ENCODE results near the gene PLCB1. TPM values are rescaled to one million over a fixed set of nuclear protein-coding genes. Genes with fewer than 3 reads are reported as not detected.

The PLCB1 gene
- total RNA-seq, 3 donors from 2014 or later = 7.2 to 50.7 (median 8.8) TPM

DNA sequence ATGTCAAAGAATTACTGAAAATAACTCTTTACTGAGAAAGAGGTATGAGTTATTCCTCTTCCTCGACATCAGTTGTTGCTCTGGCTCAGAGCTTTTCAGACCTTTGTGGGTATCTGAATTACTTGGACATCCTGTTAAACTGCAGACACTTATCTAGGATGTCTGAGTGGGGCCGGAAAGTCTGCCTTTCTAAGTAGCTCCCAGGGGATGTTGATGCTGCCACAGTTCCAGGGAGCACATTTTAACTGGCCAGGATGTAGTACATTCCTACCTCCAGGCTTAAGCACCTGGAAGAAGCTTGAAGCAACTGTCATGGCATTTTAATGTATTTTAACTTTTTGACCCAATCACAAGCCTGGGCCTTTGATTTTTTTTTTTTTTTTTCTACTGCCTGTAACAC lies 671.0 kb downstream of the PLCB1 start:
- no peak for DNase-seq
- H3K4me3 ChIP-seq = no peak overlapping the region

DNA sequence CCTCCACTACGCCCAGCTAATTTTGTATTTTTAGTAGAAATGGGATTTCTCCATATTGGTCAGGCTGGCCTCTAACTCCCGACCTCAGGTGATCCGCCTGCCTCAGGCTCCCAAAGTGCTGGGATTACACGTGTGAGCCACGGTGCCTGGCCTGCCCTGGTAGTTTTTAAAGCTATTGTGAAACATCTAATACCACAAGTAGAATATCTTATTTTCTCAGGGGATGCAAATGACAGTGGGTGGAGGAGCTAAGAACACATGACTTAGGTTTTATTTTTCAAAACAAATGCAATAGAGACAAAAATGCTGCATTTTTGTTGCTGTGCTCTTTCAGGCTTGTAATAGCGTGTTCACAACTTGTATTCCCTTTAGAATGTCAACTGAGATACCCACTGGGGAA lies 671.9 kb downstream of the PLCB1 start:
- no peaks in the 10 kb centered on the region for H3K9me3 ChIP-seq
- DNase-seq (no peak), ATAC-seq (no peak)
- H3K4me1 ChIP-seq (ENCODE audit: low read depth) = no peaks in the 10 kb centered on the region
- H3K4me3 ChIP-seq = no peak overlapping the region
- no peaks in the 10 kb centered on the region for H3K36me3 ChIP-seq (ENCODE audit: low read depth)
- TF ChIP-seq CTCF (IDR thresholded peaks at IDR 0.05) = no peak
- intact Hi-C loops (cut with DNase I, micrococcal nuclease) = no loop called here

More for the DNA sequence above, 671.0 kb downstream of the PLCB1 start:
- intact Hi-C loops (cut with DNase I, micrococcal nuclease) = no loop called here
- Histone ChIP-seq H3K4me1 (ENCODE audit: low read depth) (no peaks in the 10 kb centered on the region), H3K9me3 (no peaks in the 10 kb centered on the region), H3K36me3 (ENCODE audit: low read depth) (no peaks in the 10 kb centered on the region)
- TF ChIP-seq CTCF (IDR thresholded peaks at IDR 0.05) = no peak
- no peak for ATAC-seq

DNA sequence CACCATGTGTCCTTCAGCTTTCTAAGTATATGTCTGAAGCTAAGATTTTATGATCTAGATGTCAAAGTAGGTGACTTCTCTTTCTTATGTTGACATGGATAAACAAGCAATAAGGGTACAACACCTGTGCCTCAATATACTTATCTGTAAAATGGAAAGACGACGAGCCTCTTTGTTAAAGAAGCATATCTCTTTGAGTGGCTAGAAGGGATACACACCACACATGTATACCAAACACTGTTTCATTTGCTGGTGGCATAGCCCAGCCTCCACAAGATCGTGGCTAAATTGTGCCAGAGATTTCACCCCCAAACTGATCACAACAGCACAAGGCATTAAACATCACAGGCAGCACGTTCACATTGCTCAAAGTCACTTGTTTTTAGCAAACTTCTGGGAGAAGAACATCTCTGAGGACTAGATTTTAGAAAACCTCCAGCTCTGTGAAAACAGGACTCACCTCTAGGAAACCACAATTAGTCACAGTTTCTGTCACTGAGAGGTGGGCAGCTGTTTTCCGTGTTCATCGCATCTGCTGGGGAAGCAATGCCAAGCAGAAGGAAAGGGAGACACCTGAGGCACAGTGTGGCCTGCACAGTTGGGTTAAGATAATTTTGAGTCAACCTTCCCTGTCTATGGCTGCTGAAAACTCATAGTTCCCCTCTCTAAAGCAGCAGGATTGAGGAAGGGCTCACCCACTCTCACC lies 673.8 kb downstream of the PLCB1 start:
- ATAC-seq (no peak), DNase-seq (no peak)
- Histone ChIP-seq H3K9me3 (no peaks in the 10 kb centered on the region), H3K4me1 (ENCODE audit: low read depth) (no peaks in the 10 kb centered on the region), H3K36me3 (ENCODE audit: low read depth) (no peaks in the 10 kb centered on the region), H3K4me3 (no peak overlapping the region)
- intact Hi-C loops (cut with DNase I, micrococcal nuclease) = no loop called here
- TF ChIP-seq CTCF (IDR thresholded peaks at IDR 0.05) = no peak

DNA sequence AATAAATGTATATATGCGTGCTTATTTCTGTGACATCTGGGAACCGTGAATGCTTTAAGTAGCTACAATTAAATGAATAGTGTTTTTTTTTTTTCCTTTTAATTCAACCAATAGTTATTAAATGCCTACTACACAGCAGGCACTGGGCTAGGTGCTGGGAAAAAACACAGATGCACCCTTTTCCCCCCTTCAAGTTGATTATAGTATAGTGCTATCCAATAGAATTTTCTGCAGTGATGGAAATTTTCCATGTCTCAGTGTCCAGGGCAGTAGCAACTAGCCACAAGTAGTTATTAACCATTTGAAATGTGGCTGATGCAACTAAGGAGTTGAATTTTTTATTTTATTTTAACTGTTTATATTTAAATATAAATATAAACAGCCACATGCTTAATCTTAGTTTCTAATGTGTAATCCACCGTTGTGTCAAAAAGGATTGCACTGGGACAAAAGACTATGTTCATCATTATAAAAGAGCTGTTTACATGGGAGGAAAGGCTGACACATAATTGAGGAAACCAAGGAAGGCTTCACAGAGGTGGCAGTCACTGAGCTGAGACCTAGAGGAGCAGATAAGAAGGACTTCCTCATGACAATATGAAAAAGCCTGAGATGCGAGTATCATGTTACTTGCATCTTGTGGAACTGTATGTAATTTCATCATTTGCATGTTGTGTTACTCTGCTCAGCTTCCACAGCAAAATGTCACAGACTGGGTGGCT lies 675.6 kb downstream of the PLCB1 start:
- TF ChIP-seq CTCF (IDR thresholded peaks at IDR 0.05) = no peak
- ATAC-seq (no peak), DNase-seq (no peak)
- H3K9me3 ChIP-seq = no peaks in the 10 kb centered on the region
- H3K4me3 ChIP-seq = no peak overlapping the region
- no peaks in the 10 kb centered on the region for H3K36me3 ChIP-seq (ENCODE audit: low read depth)
- intact Hi-C loops (cut with DNase I, micrococcal nuclease) = no loop called here
- no peaks in the 10 kb centered on the region for H3K4me1 ChIP-seq (ENCODE audit: low read depth)

DNA sequence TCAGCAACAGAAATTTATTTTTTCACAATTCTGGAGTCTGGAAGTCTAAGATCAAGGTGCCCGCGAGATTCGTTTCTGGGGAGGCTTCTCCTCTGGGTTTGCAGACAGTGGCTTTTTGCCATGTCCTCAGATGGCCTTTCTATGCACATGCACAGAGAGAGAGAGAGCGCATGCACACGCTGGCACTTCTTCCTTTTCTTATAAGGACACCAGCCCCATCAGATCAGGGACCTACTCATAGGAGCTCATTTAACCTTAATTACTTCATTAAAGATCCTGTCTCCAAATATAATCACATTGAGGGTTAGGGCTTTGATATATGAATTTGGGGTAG lies 676.1 kb downstream of the PLCB1 start:
- ATAC-seq (no peak), DNase-seq (peak in 1 of 3 donors; percentile 26)
- Histone ChIP-seq H3K9me3 (no peaks in the 10 kb centered on the region), H3K4me3 (no peak overlapping the region), H3K36me3 (ENCODE audit: low read depth) (no peaks in the 10 kb centered on the region), H3K4me1 (ENCODE audit: low read depth) (no peaks in the 10 kb centered on the region)
- intact Hi-C loops (cut with DNase I, micrococcal nuclease) = no loop called here
- no peak for TF ChIP-seq CTCF (IDR thresholded peaks at IDR 0.05)

All from mucosa of descending colon (tissue), 3 donors.